Esophagus muscularis mucosa (tissue), 4 donors: ENCODE results near the gene C1QTNF7.

Experiments
- EP300 ChIP-seq: sonication (generic); formaldehyde crosslinking; IDR thresholded peaks from one replicate; pipeline ENCODE4 v1.6.1; 2017; ENCODE audit warnings: antibody characterized with exemption
- POLR2A ChIP-seq: fragments of 450-650 bp; IDR thresholded peaks from one replicate; pipeline ENCODE4 v1.6.1; 2017; ENCODE audit warnings: antibody characterized with exemption, moderate library complexity, mild to moderate bottlenecking, low read depth
- POLR2AphosphoS5 ChIP-seq, 2 donors: sonication (generic); formaldehyde crosslinking; IDR thresholded peaks; one replicate each; pipeline ENCODE4 v1.6.1; 2017; ENCODE audit warnings: antibody characterized with exemption in 2 of 2
- TF ChIP-seq, protein P1 (sequence below), 3 experiments: fragments of 200-600 bp in 2 of 3; fragments of 450-650 bp in 1 of 3; sonication (generic) in 2 of 3; IDR thresholded peaks; one replicate each; pipeline ENCODE4 v1.5.1; 2017 to 2019; ENCODE audit warnings: antibody characterized with exemption in 3 of 3, mild to moderate bottlenecking in 2 of 3, moderate library complexity in 1 of 3

DNA sequence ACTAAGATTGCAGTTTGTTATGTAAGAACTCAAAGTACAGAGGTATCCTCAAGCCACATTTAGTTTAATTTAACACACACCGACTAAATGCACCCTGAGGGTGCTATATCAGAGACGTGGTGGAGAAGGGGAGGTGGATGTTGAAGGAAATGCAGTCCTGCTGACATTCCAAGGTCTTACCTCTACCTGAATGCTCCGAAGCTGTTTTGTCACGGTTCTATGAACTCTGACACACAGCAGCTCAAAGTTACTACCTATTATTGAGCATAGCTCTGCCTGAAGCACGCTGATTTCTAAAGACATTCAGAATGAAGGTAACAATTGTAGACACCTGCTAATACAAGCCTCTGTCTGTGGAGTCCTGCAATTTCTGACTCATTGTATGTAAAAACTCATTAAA lies 48.6 kb downstream of the C1QTNF7 start:
- TF ChIP-seq POLR2A = no peak
- TF ChIP-seq, protein P1, sequence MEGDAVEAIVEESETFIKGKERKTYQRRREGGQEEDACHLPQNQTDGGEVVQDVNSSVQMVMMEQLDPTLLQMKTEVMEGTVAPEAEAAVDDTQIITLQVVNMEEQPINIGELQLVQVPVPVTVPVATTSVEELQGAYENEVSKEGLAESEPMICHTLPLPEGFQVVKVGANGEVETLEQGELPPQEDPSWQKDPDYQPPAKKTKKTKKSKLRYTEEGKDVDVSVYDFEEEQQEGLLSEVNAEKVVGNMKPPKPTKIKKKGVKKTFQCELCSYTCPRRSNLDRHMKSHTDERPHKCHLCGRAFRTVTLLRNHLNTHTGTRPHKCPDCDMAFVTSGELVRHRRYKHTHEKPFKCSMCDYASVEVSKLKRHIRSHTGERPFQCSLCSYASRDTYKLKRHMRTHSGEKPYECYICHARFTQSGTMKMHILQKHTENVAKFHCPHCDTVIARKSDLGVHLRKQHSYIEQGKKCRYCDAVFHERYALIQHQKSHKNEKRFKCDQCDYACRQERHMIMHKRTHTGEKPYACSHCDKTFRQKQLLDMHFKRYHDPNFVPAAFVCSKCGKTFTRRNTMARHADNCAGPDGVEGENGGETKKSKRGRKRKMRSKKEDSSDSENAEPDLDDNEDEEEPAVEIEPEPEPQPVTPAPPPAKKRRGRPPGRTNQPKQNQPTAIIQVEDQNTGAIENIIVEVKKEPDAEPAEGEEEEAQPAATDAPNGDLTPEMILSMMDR (IDR thresholded peaks at IDR 0.05) = no peak
- TF ChIP-seq POLR2AphosphoS5 (IDR thresholded peaks at IDR 0.05) = no peak
- TF ChIP-seq EP300 = no peak
